Lower lobe of right lung (tissue), 2 donors: ENCODE results near the gene EVI5. TPM values are rescaled to one million over a fixed set of nuclear protein-coding genes. Genes with fewer than 3 reads are reported as not detected.

Experiments
- ATAC-seq, 2 donors: fragments of 200-7000 bp; cut with Tn5 transposase; one replicate each; pipeline ENCODE4 v1.9.1; 2020 to 2022; ENCODE audit warnings: mild to moderate bottlenecking in 2 of 2, moderate library complexity in 2 of 2
- DNase-seq: peaks from one replicate; pipeline ENCODE4 v3.0.0-alpha.2; 2020
- H3K27ac ChIP-seq: fragments of 200-600 bp; one replicate; pipeline ENCODE4 v1.8.0; 2022
- H3K27me3 ChIP-seq: fragments of 200-600 bp; one replicate; pipeline ENCODE4 v1.8.0; 2022; ENCODE audit warnings: low read depth
- H3K36me3 ChIP-seq: fragments of 200-600 bp; one replicate; pipeline ENCODE4 v1.8.0; 2022; ENCODE audit warnings: mild to moderate bottlenecking
- H3K4me1 ChIP-seq: fragments of 200-600 bp; one replicate; pipeline ENCODE4 v1.8.0; 2022
- H3K4me3 ChIP-seq: fragments of 200-600 bp; one replicate; pipeline ENCODE4 v1.8.0; 2022; ENCODE audit warnings: mild to moderate bottlenecking
- H3K9me3 ChIP-seq: fragments of 200-600 bp; one replicate; pipeline ENCODE4 v1.8.0; 2022
- CTCF ChIP-seq: fragments of 200-600 bp; IDR thresholded peaks from one replicate; pipeline ENCODE4 v1.8.0; 2022; ENCODE audit warnings: antibody characterized with exemption, mild to moderate bottlenecking
- intact Hi-C: fragments of 100-400 bp; cut with DNase I; formaldehyde crosslinking; loops from one replicate; pipeline ENCODE4 v1.11.0; 2022
- total RNA-seq: library from RNA; stranded (reverse); fragmentation: NEBNext Ultra II Directional; extraction: Animal tissue kit (Norgen Biotek cat#: 25700); gene quantifications from one replicate; pipeline ENCODE4 v1.2.1, GENCODE V29; 2021
- donor health status: DM: no; HTN: yes; CAD: no; lungs with severe emphysema.

The EVI5 gene
- total RNA-seq, 1 donor from 2014 or later, result 48.5 TPM

- no peak for TF ChIP-seq CTCF
- no peak overlapping the region for H3K27ac ChIP-seq
- intact Hi-C loops, result no loop called here
- ATAC-seq (no peak), DNase-seq (no peak)
- no peaks in the 10 kb centered on the region for H3K36me3 ChIP-seq
- no peaks in the 10 kb centered on the region for H3K4me1 ChIP-seq
- H3K4me3 ChIP-seq, result no peak overlapping the region
- no peaks in the 10 kb centered on the region for H3K27me3 ChIP-seq
- H3K9me3 ChIP-seq, result no peaks in the 10 kb centered on the region
Measured at GRCh38 chr1:92503926-92504285, 281.0 kb downstream of the EVI5 start.

- Histone ChIP-seq H3K4me3 (no peak overlapping the region), H3K27me3 (no peaks in the 10 kb centered on the region), H3K9me3 (no peaks in the 10 kb centered on the region), H3K4me1 (no peaks in the 10 kb centered on the region), H3K36me3 (no peaks in the 10 kb centered on the region), H3K27ac (no peak overlapping the region)
- intact Hi-C loops, result no loop called here
- no peak for DNase-seq
- no peak for ATAC-seq
- no peak for TF ChIP-seq CTCF
Measured at GRCh38 chr1:92503043-92503925, 281.6 kb downstream of the EVI5 start.

- Histone ChIP-seq H3K27me3 (no peaks in the 10 kb centered on the region), H3K4me1 (no peaks in the 10 kb centered on the region), H3K27ac (no peak overlapping the region), H3K4me3 (no peak overlapping the region), H3K9me3 (no peaks in the 10 kb centered on the region), H3K36me3 (no peaks in the 10 kb centered on the region)
- ATAC-seq (no peak), DNase-seq (no peak)
- intact Hi-C loops, result no loop called here
- no peak for TF ChIP-seq CTCF
Measured at GRCh38 chr1:92502247-92502646, 282.7 kb downstream of the EVI5 start.

DNA sequence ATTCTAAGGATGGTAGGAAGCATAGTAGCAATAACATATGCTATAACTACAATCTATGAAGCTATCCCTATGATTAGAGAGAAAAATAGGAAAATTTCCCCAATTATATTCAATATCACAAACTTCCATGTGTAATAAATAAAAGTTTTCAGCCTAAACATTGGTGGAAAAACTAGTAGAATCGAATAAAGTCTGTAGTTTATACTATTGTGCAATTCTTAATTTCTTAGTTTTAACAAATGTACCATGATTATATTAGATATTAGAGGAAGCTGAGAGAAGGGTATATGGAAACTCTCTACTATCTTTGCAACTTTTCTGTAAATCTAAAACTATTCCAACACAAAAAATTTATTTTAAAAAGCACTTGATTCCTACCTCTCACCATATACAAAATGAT is 284.4 kb downstream of the EVI5 start:
- no peaks in the 10 kb centered on the region for H3K27me3 ChIP-seq
- no peak for DNase-seq
- H3K27ac ChIP-seq, result no peak overlapping the region
- H3K4me1 ChIP-seq, result no peaks in the 10 kb centered on the region
- no peak for ATAC-seq
- no peak overlapping the region for H3K4me3 ChIP-seq
- no peaks in the 10 kb centered on the region for H3K9me3 ChIP-seq
- no peak for TF ChIP-seq CTCF
- intact Hi-C loops, result no loop called here
- H3K36me3 ChIP-seq, result no peaks in the 10 kb centered on the region

DNA sequence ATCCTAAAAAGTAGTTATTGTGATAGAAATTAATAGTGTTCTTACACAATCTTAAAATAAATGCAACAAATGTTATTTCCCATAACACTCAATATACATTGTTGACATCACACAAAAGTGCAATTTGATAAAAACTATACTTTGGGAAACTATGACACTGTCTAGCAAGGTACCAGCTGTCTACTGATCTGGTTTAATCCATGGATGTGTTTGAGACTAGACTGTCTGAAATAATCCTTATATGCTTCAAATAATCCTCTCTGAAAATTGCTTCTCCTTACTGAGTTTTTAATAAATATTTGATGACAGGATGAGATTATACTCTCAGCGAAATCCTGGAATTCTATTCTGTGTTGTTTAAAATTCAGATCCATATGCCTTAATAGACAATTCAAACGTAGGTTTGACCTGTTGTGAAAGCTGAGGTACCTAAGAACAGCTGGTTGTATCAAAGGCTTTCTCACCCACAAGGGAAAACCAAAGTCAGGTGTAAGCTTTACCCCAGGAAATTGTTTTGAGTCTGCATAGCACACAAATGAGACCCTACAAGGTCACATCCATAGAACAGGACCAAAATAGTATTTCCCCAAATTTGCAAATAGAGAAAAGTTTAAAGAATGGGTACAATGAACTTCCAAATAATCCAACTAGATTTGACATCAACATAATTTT is 289.4 kb downstream of the EVI5 start:
- DNase-seq, result no peak
- intact Hi-C loops, result no loop called here
- no peaks in the 10 kb centered on the region for H3K27me3 ChIP-seq
- H3K4me1 ChIP-seq, result no peaks in the 10 kb centered on the region
- no peaks in the 10 kb centered on the region for H3K36me3 ChIP-seq
- no peak for TF ChIP-seq CTCF
- ATAC-seq, result no peak
- H3K4me3 ChIP-seq, result no peak overlapping the region
- no peak overlapping the region for H3K27ac ChIP-seq
- H3K9me3 ChIP-seq, result no peaks in the 10 kb centered on the region
